Dendritic cell treated with granulocyte-macrophage colony-stimulating factor and Interleukin-4, amounts not matched to agents 40 ng/mL and 50 ng/mL, for 4 days (primary cell): ENCODE data around the gene PALB2.
"Not testable (repeated sequence)": the region's sequence is repeated elsewhere in the genome, so short reads cannot be mapped to it uniquely, and the experiment has no call there.

Experiments
- H3K27ac Mint-ChIP-seq: one replicate; pipeline ENCODE4 v1.8.0; 2022; ENCODE audit warnings: mild to moderate bottlenecking, mixed read lengths
- H3K27me3 Mint-ChIP-seq: one replicate; pipeline ENCODE4 v1.8.0; 2022; ENCODE audit warnings: mild to moderate bottlenecking, mixed read lengths
- H3K36me3 Mint-ChIP-seq: one replicate; pipeline ENCODE4 v1.8.0; 2022; ENCODE audit warnings: low read depth, mixed read lengths
- H3K4me1 Mint-ChIP-seq: one replicate; pipeline ENCODE4 v1.8.0; 2022; ENCODE audit warnings: low read depth, mixed read lengths
- H3K4me3 Mint-ChIP-seq: one replicate; pipeline ENCODE4 v1.8.0; 2022; ENCODE audit warnings: mild to moderate bottlenecking, moderate library complexity, mixed read lengths
- H3K9me3 Mint-ChIP-seq: one replicate; pipeline ENCODE4 v1.8.0; 2022; ENCODE audit warnings: mixed read lengths
- intact Hi-C: fragments of 100-400 bp; cut with micrococcal nuclease; formaldehyde crosslinking; loops from one replicate; pipeline ENCODE4 v1.15.0; 2022

PALB2 gene

GRCh38 chr16:23668225-23668624 is 27.1 kb upstream of the PALB2 start:
- Mint-ChIP-seq H3K4me1 (peaks cover 10% of the 10 kb centered on the region), H3K27me3 (no peaks in the 10 kb centered on the region), H3K27ac (no peak overlapping the region), H3K36me3 (peaks cover 93% of the 10 kb centered on the region), H3K9me3 (no peaks in the 10 kb centered on the region), H3K4me3 (no peak overlapping the region)
- intact Hi-C loops, result no loop called here

GRCh38 chr16:23667355-23667659 is 26.2 kb upstream of the PALB2 start:
- H3K9me3 Mint-ChIP-seq, result no peaks in the 10 kb centered on the region
- peaks cover 96% of the 10 kb centered on the region for H3K36me3 Mint-ChIP-seq
- H3K27ac Mint-ChIP-seq, result no peak overlapping the region
- no peaks in the 10 kb centered on the region for H3K27me3 Mint-ChIP-seq
- no peak overlapping the region for H3K4me3 Mint-ChIP-seq
- intact Hi-C loops, result no loop called here
- peaks cover 10% of the 10 kb centered on the region for H3K4me1 Mint-ChIP-seq

- Mint-ChIP-seq H3K4me3 (no peak overlapping the region), H3K36me3 (peaks cover 97% of the 10 kb centered on the region), H3K27me3 (no peaks in the 10 kb centered on the region), H3K4me1 (peaks cover 10% of the 10 kb centered on the region), H3K27ac (no peak overlapping the region), H3K9me3 (no peaks in the 10 kb centered on the region)
- intact Hi-C loops, result no loop called here
Observed at GRCh38 chr16:23666571-23667354, 25.7 kb upstream of the PALB2 start.

GRCh38 chr16:23663918-23664317 is 22.8 kb upstream of the PALB2 start:
- H3K9me3 Mint-ChIP-seq, result no peaks in the 10 kb centered on the region
- intact Hi-C loops, result no loop called here
- no peak overlapping the region for H3K27ac Mint-ChIP-seq
- peaks cover 100% of the 10 kb centered on the region for H3K36me3 Mint-ChIP-seq
- H3K4me1 Mint-ChIP-seq, result no peaks in the 10 kb centered on the region
- no peak overlapping the region for H3K4me3 Mint-ChIP-seq
- no peaks in the 10 kb centered on the region for H3K27me3 Mint-ChIP-seq

- H3K36me3 Mint-ChIP-seq, result peaks cover 83% of the 10 kb centered on the region
- intact Hi-C loops, result no loop called here
Observed at GRCh38 chr16:23651943-23652468, 10.9 kb upstream of the PALB2 start.

GRCh38 chr16:23650674-23651416 is 9.7 kb upstream of the PALB2 start:
- peaks cover 10% of the 10 kb centered on the region for H3K4me1 Mint-ChIP-seq
- H3K9me3 Mint-ChIP-seq, result no peaks in the 10 kb centered on the region
- peaks cover 89% of the 10 kb centered on the region for H3K36me3 Mint-ChIP-seq
- intact Hi-C loops, result no loop called here
- no peaks in the 10 kb centered on the region for H3K27me3 Mint-ChIP-seq
- H3K27ac Mint-ChIP-seq, result no peak overlapping the region
- no peak overlapping the region for H3K4me3 Mint-ChIP-seq

More at GRCh38 chr16:23651943-23652468, 10.9 kb upstream of the PALB2 start:
- no peak overlapping the region for H3K4me3 Mint-ChIP-seq
- H3K9me3 Mint-ChIP-seq, result no peaks in the 10 kb centered on the region
- peaks cover 5% of the 10 kb centered on the region for H3K4me1 Mint-ChIP-seq
- H3K27me3 Mint-ChIP-seq, result no peaks in the 10 kb centered on the region
- no peak overlapping the region for H3K27ac Mint-ChIP-seq

- H3K9me3 Mint-ChIP-seq, result no peaks in the 10 kb centered on the region
- intact Hi-C loops, result no loop called here
- no peaks in the 10 kb centered on the region for H3K27me3 Mint-ChIP-seq
- peaks cover 76% of the 10 kb centered on the region for H3K36me3 Mint-ChIP-seq
- peak overlapping the region; percentile 96 for H3K27ac Mint-ChIP-seq
- H3K4me1 Mint-ChIP-seq, result peaks cover 27% of the 10 kb centered on the region
- H3K4me3 Mint-ChIP-seq, result peak overlapping the region; percentile 92
Observed at GRCh38 chr16:23642246-23642774, 1.2 kb upstream of the PALB2 start.

GRCh38 chr16:23640615-23640930 is 537 bp downstream of the PALB2 start:
- intact Hi-C loops, result loop anchor here (2.0 kb wide), 2 partner anchors 44 to 188 kb away; partner anchors contain the start of genes COG7 and NDUFAB1

GRCh38 chr16:23635958-23636357 is 5.2 kb downstream of the PALB2 start:
- H3K4me3 Mint-ChIP-seq, result no peak overlapping the region
- intact Hi-C loops, result no loop called here
- peaks cover 9% of the 10 kb centered on the region for H3K4me1 Mint-ChIP-seq
- H3K9me3 Mint-ChIP-seq, result no peaks in the 10 kb centered on the region
- no peaks in the 10 kb centered on the region for H3K27me3 Mint-ChIP-seq
- no peak overlapping the region for H3K27ac Mint-ChIP-seq
- peaks cover 62% of the 10 kb centered on the region for H3K36me3 Mint-ChIP-seq

More at GRCh38 chr16:23640615-23640930, 537 bp downstream of the PALB2 start:
- Mint-ChIP-seq H3K9me3 (no peaks in the 10 kb centered on the region), H3K4me3 (peak overlapping the region; percentile 92), H3K27me3 (no peaks in the 10 kb centered on the region), H3K4me1 (peaks cover 22% of the 10 kb centered on the region), H3K27ac (peak overlapping the region; percentile 96), H3K36me3 (peaks cover 73% of the 10 kb centered on the region)

GRCh38 chr16:23634461-23635036 is 6.6 kb downstream of the PALB2 start:
- Mint-ChIP-seq H3K4me3 (no peak overlapping the region), H3K27ac (no peak overlapping the region), H3K36me3 (peaks cover 67% of the 10 kb centered on the region), H3K27me3 (no peaks in the 10 kb centered on the region), H3K4me1 (no peaks in the 10 kb centered on the region), H3K9me3 (no peaks in the 10 kb centered on the region)
- intact Hi-C loops, result no loop called here

GRCh38 chr16:23631874-23632273 is 9.2 kb downstream of the PALB2 start:
- intact Hi-C loops, H3K4me1 Mint-ChIP-seq, H3K9me3 Mint-ChIP-seq, H3K27ac Mint-ChIP-seq, H3K27me3 Mint-ChIP-seq, H3K4me3 Mint-ChIP-seq: not testable (repeated sequence)
- peaks cover 82% of the 10 kb centered on the region for H3K36me3 Mint-ChIP-seq

- Mint-ChIP-seq H3K4me3 (no peak overlapping the region), H3K27ac (no peak overlapping the region), H3K36me3 (peaks cover 82% of the 10 kb centered on the region), H3K27me3 (no peaks in the 10 kb centered on the region), H3K4me1 (no peaks in the 10 kb centered on the region), H3K9me3 (no peaks in the 10 kb centered on the region)
- intact Hi-C loops, result no loop called here
Observed at GRCh38 chr16:23629516-23629915, 11.6 kb downstream of the PALB2 start.

GRCh38 chr16:23624092-23624491 is 17.0 kb downstream of the PALB2 start:
- H3K36me3 Mint-ChIP-seq, result peaks cover 98% of the 10 kb centered on the region
- no peak overlapping the region for H3K27ac Mint-ChIP-seq
- intact Hi-C loops, result no loop called here
- H3K9me3 Mint-ChIP-seq, result no peaks in the 10 kb centered on the region
- H3K27me3 Mint-ChIP-seq, result no peaks in the 10 kb centered on the region
- no peaks in the 10 kb centered on the region for H3K4me1 Mint-ChIP-seq
- H3K4me3 Mint-ChIP-seq, result no peak overlapping the region

- intact Hi-C loops, result no loop called here
- Mint-ChIP-seq H3K4me3 (no peak overlapping the region), H3K27ac (no peak overlapping the region), H3K4me1 (no peaks in the 10 kb centered on the region), H3K27me3 (no peaks in the 10 kb centered on the region), H3K36me3 (peaks cover 85% of the 10 kb centered on the region), H3K9me3 (no peaks in the 10 kb centered on the region)
Observed at GRCh38 chr16:23615805-23616204, 25.3 kb downstream of the PALB2 start.
